ENCODE data around the gene BCL7C. TPM values are rescaled to one million over a fixed set of nuclear protein-coding genes. Genes with fewer than 3 reads are reported as not detected.

BCL7C gene
- total RNA-seq, 3 donors from 2014 or later (not counting 1 experiment from before 2014, with no cell fraction given), result 25.1 to 28.5 (median 27.4) TPM

GRCh38 chr16:30926937-30927788, 33.3 kb upstream of the BCL7C start:
- intact Hi-C loops (cut with micrococcal nuclease), result no loop called here
- H3K36me3 ChIP-seq (ENCODE audit: control insufficient read depth, insufficient read depth, low read length), result peaks cover 3% of the 10 kb centered on the region
- no peak for ATAC-seq
- no peaks in the 10 kb centered on the region for H3K36me3 Mint-ChIP-seq
- TF ChIP-seq CTCF (IDR thresholded peaks at IDR 0.05), result no peak
- WGBS (ENCODE audit: insufficient coverage), result 99% methylated on average over 19 of the region's 22 CpGs
- H3K27me3 Mint-ChIP-seq (ENCODE audit: low read depth in 2 of 2), result no peaks in the 10 kb centered on the region
- no peaks in the 10 kb centered on the region for H3K9me3 ChIP-seq (ENCODE audit: control insufficient read depth, insufficient read depth, low read length)
- H3K27me3 ChIP-seq (ENCODE audit: control insufficient read depth, insufficient read depth, low read length), result no peaks in the 10 kb centered on the region
- H3K4me3 Mint-ChIP-seq, result no peak overlapping the region
- H3K4me1 Mint-ChIP-seq, result peaks cover 8 to 30% of the 10 kb centered on the region in 2 donors
- DNase-seq, result no peak
- no peaks in the 10 kb centered on the region for H3K9me3 Mint-ChIP-seq
- H3K4me1 ChIP-seq (ENCODE audit: control insufficient read depth, insufficient read depth, low read length), result peaks cover 11% of the 10 kb centered on the region
- H3K4me3 ChIP-seq (ENCODE audit: low read length), result no peak overlapping the region
- no peak overlapping the region for H3K27ac Mint-ChIP-seq
- no peak overlapping the region for H3K27ac ChIP-seq (ENCODE audit: low read length)

- no peak for TF ChIP-seq CTCF (IDR thresholded peaks at IDR 0.05)
- Histone ChIP-seq H3K27me3 (ENCODE audit: control insufficient read depth, insufficient read depth, low read length) (no peaks in the 10 kb centered on the region), H3K4me3 (ENCODE audit: low read length) (no peak overlapping the region), H3K9me3 (ENCODE audit: control insufficient read depth, insufficient read depth, low read length) (no peaks in the 10 kb centered on the region), H3K27ac (ENCODE audit: low read length) (no peak overlapping the region), H3K4me1 (ENCODE audit: control insufficient read depth, insufficient read depth, low read length) (peaks cover 21% of the 10 kb centered on the region), H3K36me3 (ENCODE audit: control insufficient read depth, insufficient read depth, low read length) (peaks cover 3% of the 10 kb centered on the region)
- H3K4me1 Mint-ChIP-seq, result peaks cover 15 to 38% of the 10 kb centered on the region in 2 donors
- DNase-seq, result no peak
- H3K27me3 Mint-ChIP-seq (ENCODE audit: low read depth in 2 of 2), result no peaks in the 10 kb centered on the region
- no peak for ATAC-seq
- intact Hi-C loops (cut with micrococcal nuclease), result no loop called here
- 81% methylated on average over 10 of the region's 10 CpGs for WGBS (ENCODE audit: insufficient coverage)
- peak overlapping the region in 1 of 2 donors; percentile 53 for H3K27ac Mint-ChIP-seq
- H3K4me3 Mint-ChIP-seq, result peak overlapping the region; percentile 74
- no peaks in the 10 kb centered on the region for H3K9me3 Mint-ChIP-seq
- no peaks in the 10 kb centered on the region for H3K36me3 Mint-ChIP-seq
Measured at GRCh38 chr16:30925995-30926811, 32.3 kb upstream of the BCL7C start.

GRCh38 chr16:30925632-30925987, 31.7 kb upstream of the BCL7C start:
- peaks cover 21% of the 10 kb centered on the region for H3K4me1 ChIP-seq (ENCODE audit: control insufficient read depth, insufficient read depth, low read length)
- DNase-seq (no peak), ATAC-seq (no peak)
- no peaks in the 10 kb centered on the region for H3K27me3 Mint-ChIP-seq (ENCODE audit: low read depth in 2 of 2)
- peak overlapping the region in 1 of 2 donors; percentile 53 for H3K27ac Mint-ChIP-seq
- H3K27me3 ChIP-seq (ENCODE audit: control insufficient read depth, insufficient read depth, low read length), result no peaks in the 10 kb centered on the region
- no peak overlapping the region for H3K4me3 ChIP-seq (ENCODE audit: low read length)
- H3K27ac ChIP-seq (ENCODE audit: low read length), result no peak overlapping the region
- no peak overlapping the region for H3K4me3 Mint-ChIP-seq
- H3K36me3 Mint-ChIP-seq, result no peaks in the 10 kb centered on the region
- no peaks in the 10 kb centered on the region for H3K9me3 ChIP-seq (ENCODE audit: control insufficient read depth, insufficient read depth, low read length)
- H3K36me3 ChIP-seq (ENCODE audit: control insufficient read depth, insufficient read depth, low read length), result peaks cover 3% of the 10 kb centered on the region
- H3K9me3 Mint-ChIP-seq, result no peaks in the 10 kb centered on the region
- WGBS (ENCODE audit: insufficient coverage), result 97% methylated on average over 26 of the region's 26 CpGs
- TF ChIP-seq CTCF (IDR thresholded peaks at IDR 0.05), result no peak
- intact Hi-C loops (cut with micrococcal nuclease), result no loop called here
- H3K4me1 Mint-ChIP-seq, result peaks cover 15 to 38% of the 10 kb centered on the region in 2 donors
